Loucy (cell line): ENCODE results near the gene ALG12.

Experiments used
- H2AFZ ChIP-seq: fragments of 200-600 bp; sonication (generic); 2 replicates; pipeline ENCODE4 v1.6.0; 2016; ENCODE audit warnings: antibody characterized with exemption, mild to moderate bottlenecking, low read length, moderate library complexity
- H3F3A ChIP-seq: fragments of 200-600 bp; 2 replicates; pipeline ENCODE4 v1.6.0; 2016; ENCODE audit warnings: antibody characterized with exemption, low read depth, mild to moderate bottlenecking
- H3K27me3 ChIP-seq: fragments of 200-600 bp; sonication (generic); 2 replicates; pipeline ENCODE4 v1.6.1; 2014; ENCODE audit warnings: low read length, mild to moderate bottlenecking; ENCODE audit not compliant: insufficient read depth, poor library complexity, severe bottlenecking
- H3K36me3 ChIP-seq: fragments of 200-600 bp; sonication (generic); 2 replicates; pipeline ENCODE4 v1.6.1; 2016; ENCODE audit warnings: low read length; ENCODE audit not compliant: insufficient read depth
- H3K4me1 ChIP-seq: fragments of 200-600 bp; sonication (generic); 2 replicates; pipeline ENCODE4 v1.5.1; 2014; ENCODE audit warnings: low read length, mild to moderate bottlenecking; ENCODE audit not compliant: insufficient read depth, poor library complexity, severe bottlenecking
- H3K4me2 ChIP-seq: fragments of 200-600 bp; sonication (generic); 2 replicates; pipeline ENCODE4 v1.6.0; 2014; ENCODE audit warnings: antibody characterized with exemption, low read length, low read depth, mild to moderate bottlenecking; ENCODE audit not compliant: poor library complexity, severe bottlenecking
- H3K4me3 ChIP-seq: fragments of 200-600 bp; sonication (generic); 2 replicates; pipeline ENCODE4 v1.5.1; 2014; ENCODE audit warnings: low read length, mild to moderate bottlenecking, mixed read lengths; ENCODE audit not compliant: poor library complexity, severe bottlenecking
- H3K79me2 ChIP-seq: fragments of 200-600 bp; sonication (generic); 2 replicates; pipeline ENCODE4 v1.6.1; 2014; ENCODE audit warnings: low read length; ENCODE audit not compliant: insufficient read depth
- H3K9ac ChIP-seq: fragments of 200-600 bp; sonication (generic); 2 replicates; pipeline ENCODE4 v1.6.0; 2014; ENCODE audit warnings: mild to moderate bottlenecking, low read depth, low read length, moderate library complexity; ENCODE audit not compliant: poor library complexity, severe bottlenecking
- H3K9me2 ChIP-seq: fragments of 200-600 bp; sonication (generic); replicated peaks from 2 replicates; pipeline ENCODE4 v1.6.1; 2016; ENCODE audit warnings: low read depth, low read length, mixed read lengths
- H3K9me3 ChIP-seq: fragments of 200-600 bp; sonication (generic); 2 replicates; pipeline ENCODE4 v1.6.1; 2014; ENCODE audit warnings: mild to moderate bottlenecking, antibody characterized with exemption, low read length, low read depth; ENCODE audit not compliant: insufficient read depth
- H4K20me1 ChIP-seq: fragments of 200-600 bp; sonication (generic); 2 replicates; pipeline ENCODE4 v1.6.0; 2014; ENCODE audit warnings: antibody characterized with exemption, low read length, mild to moderate bottlenecking; ENCODE audit not compliant: insufficient read depth, poor library complexity, severe bottlenecking
- EZH2phosphoT487 ChIP-seq: fragments of 200-600 bp; IDR thresholded peaks from 2 replicates; pipeline ENCODE4 v1.6.1; 2018; ENCODE audit warnings: antibody characterized with exemption, mild to moderate bottlenecking, moderate library complexity, borderline replicate concordance
- TF ChIP-seq, protein P1 (sequence below): fragments of 200-600 bp; sonication (generic); conservative IDR thresholded peaks from 2 replicates; pipeline ENCODE4 v1.5.1; 2014; ENCODE audit warnings: mild to moderate bottlenecking, antibody characterized with exemption, low read length

ALG12 gene

GRCh38 chr22:49885881-49886280, 32.4 kb downstream of the ALG12 start:
- Histone ChIP-seq H3K4me2 (no peak overlapping the region), H3K9me3 (no peaks in the 10 kb centered on the region), H3K4me3 (no peak overlapping the region), H2AFZ (no peak overlapping the region), H4K20me1 (peaks cover 67% of the 10 kb centered on the region), H3F3A (no peaks in the 10 kb centered on the region), H3K9ac (no peak overlapping the region), H3K36me3 (peaks cover 79% of the 10 kb centered on the region), H3K4me1 (peaks cover 11% of the 10 kb centered on the region), H3K9me2 (no peaks in the 10 kb centered on the region), H3K27me3 (no peaks in the 10 kb centered on the region), H3K79me2 (peaks cover 98% of the 10 kb centered on the region)
- TF ChIP-seq EZH2phosphoT487 = no peak
- TF ChIP-seq, protein P1, sequence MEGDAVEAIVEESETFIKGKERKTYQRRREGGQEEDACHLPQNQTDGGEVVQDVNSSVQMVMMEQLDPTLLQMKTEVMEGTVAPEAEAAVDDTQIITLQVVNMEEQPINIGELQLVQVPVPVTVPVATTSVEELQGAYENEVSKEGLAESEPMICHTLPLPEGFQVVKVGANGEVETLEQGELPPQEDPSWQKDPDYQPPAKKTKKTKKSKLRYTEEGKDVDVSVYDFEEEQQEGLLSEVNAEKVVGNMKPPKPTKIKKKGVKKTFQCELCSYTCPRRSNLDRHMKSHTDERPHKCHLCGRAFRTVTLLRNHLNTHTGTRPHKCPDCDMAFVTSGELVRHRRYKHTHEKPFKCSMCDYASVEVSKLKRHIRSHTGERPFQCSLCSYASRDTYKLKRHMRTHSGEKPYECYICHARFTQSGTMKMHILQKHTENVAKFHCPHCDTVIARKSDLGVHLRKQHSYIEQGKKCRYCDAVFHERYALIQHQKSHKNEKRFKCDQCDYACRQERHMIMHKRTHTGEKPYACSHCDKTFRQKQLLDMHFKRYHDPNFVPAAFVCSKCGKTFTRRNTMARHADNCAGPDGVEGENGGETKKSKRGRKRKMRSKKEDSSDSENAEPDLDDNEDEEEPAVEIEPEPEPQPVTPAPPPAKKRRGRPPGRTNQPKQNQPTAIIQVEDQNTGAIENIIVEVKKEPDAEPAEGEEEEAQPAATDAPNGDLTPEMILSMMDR = no peak

- Histone ChIP-seq H3K9me3 (no peaks in the 10 kb centered on the region), H3K4me3 (no peak overlapping the region), H3K9me2 (no peaks in the 10 kb centered on the region), H3K4me1 (peaks cover 17% of the 10 kb centered on the region), H3K79me2 (peaks cover 100% of the 10 kb centered on the region), H3K4me2 (no peak overlapping the region), H2AFZ (no peak overlapping the region), H3K27me3 (no peaks in the 10 kb centered on the region), H3F3A (0 out of 2 replicates have a peak, but pooled peaks cover 2% of the 10 kb centered on the region), H3K36me3 (peaks cover 73% of the 10 kb centered on the region), H4K20me1 (peaks cover 73% of the 10 kb centered on the region), H3K9ac (no peak overlapping the region)
- TF ChIP-seq, protein P1 = no peak
- TF ChIP-seq EZH2phosphoT487 = no peak
Measured at GRCh38 chr22:49885281-49885680, 33.0 kb downstream of the ALG12 start.

GRCh38 chr22:49884503-49885260, 33.6 kb downstream of the ALG12 start:
- Histone ChIP-seq H3K79me2 (peaks cover 100% of the 10 kb centered on the region), H3K9me2 (no peaks in the 10 kb centered on the region), H3K27me3 (no peaks in the 10 kb centered on the region), H3K4me1 (peaks cover 23% of the 10 kb centered on the region), H3F3A (0 out of 2 replicates have a peak, but pooled peaks cover 3% of the 10 kb centered on the region), H2AFZ (no peak overlapping the region), H3K9me3 (no peaks in the 10 kb centered on the region), H3K9ac (no peak overlapping the region), H3K4me2 (no peak overlapping the region), H4K20me1 (peaks cover 78% of the 10 kb centered on the region), H3K36me3 (peaks cover 67% of the 10 kb centered on the region), H3K4me3 (no peak overlapping the region)
- TF ChIP-seq, protein P1 = peak; percentile 30
- TF ChIP-seq EZH2phosphoT487 = no peak
